Keratinocyte (primary cell): Measurements from ENCODE around the gene MVB12B. TPM values are rescaled to one million over a fixed set of nuclear protein-coding genes. Genes with fewer than 3 reads are reported as not detected.

Experiments
- DNase-seq: peaks from one replicate; pipeline ENCODE4 v3.0.0-alpha.2; 2011; ENCODE audit warnings: low read depth, missing footprints, low spot score
- FAIRE-seq: peaks from 2 replicates; lab custom pipeline; 2011; peaks lifted over from hg19 to GRCh38; lab: Jason Lieb, UNC
- H2AFZ ChIP-seq: 2 replicates; pipeline ENCODE4 v1.6.0; 2012; ENCODE audit warnings: low read length, control low read depth, inconsistent platforms; ENCODE audit not compliant: control insufficient read depth
- H3K27ac ChIP-seq: 2 replicates; pipeline ENCODE4 v1.5.1; 2011; ENCODE audit warnings: low read length; ENCODE audit not compliant: control insufficient read depth, insufficient read depth
- H3K27me3 ChIP-seq: 3 replicates; pipeline ENCODE4 v1.6.0; 2011; ENCODE audit warnings: low read length; ENCODE audit not compliant: control insufficient read depth, insufficient read depth; ENCODE audit errors: extremely low read depth
- H3K36me3 ChIP-seq, 2 experiments: 2 replicates in 1 of 2; 3 replicates in 1 of 2; pipeline ENCODE4 v1.5.1; 2011; ENCODE audit warnings: low read length in 2 of 2, mild to moderate bottlenecking in 1 of 2; ENCODE audit not compliant: control insufficient read depth in 2 of 2, insufficient read depth in 2 of 2; ENCODE audit errors: extremely low read depth in 1 of 2
- H3K4me1 ChIP-seq: 3 replicates; pipeline ENCODE4 v1.5.1; 2011; ENCODE audit warnings: low read length; ENCODE audit not compliant: control insufficient read depth, insufficient read depth; ENCODE audit errors: extremely low read depth
- H3K4me2 ChIP-seq: 3 replicates; pipeline ENCODE4 v1.6.0; 2011; ENCODE audit warnings: low read depth, low read length; ENCODE audit not compliant: control insufficient read depth, insufficient read depth; ENCODE audit errors: extremely low read depth
- H3K4me3 ChIP-seq, 3 experiments: fragments of 200-600 bp in 1 of 3; sonication (generic) in 1 of 3; 2 replicates in 2 of 3; 3 replicates in 1 of 3; pipeline ENCODE4 v1.5.1; 2011 to 2016; ENCODE audit warnings: low read length in 3 of 3, mild to moderate bottlenecking in 3 of 3, control low read depth in 2 of 3, inconsistent platforms in 1 of 3, low read depth in 1 of 3, mixed read lengths in 1 of 3, mixed run types in 1 of 3, moderate library complexity in 1 of 3; ENCODE audit not compliant: control insufficient read depth in 2 of 3, insufficient read depth in 2 of 3; ENCODE audit errors: extremely low read depth in 1 of 3
- H3K79me2 ChIP-seq: 2 replicates; pipeline ENCODE4 v1.6.0; 2012; ENCODE audit warnings: low read length; ENCODE audit not compliant: control insufficient read depth, insufficient read depth
- H3K9ac ChIP-seq: 3 replicates; pipeline ENCODE4 v1.6.0; 2011; ENCODE audit warnings: low read length; ENCODE audit not compliant: control insufficient read depth, insufficient read depth; ENCODE audit errors: extremely low read depth
- H3K9me1 ChIP-seq: 3 replicates; pipeline ENCODE4 v1.6.0; 2011; ENCODE audit warnings: low read length; ENCODE audit not compliant: control insufficient read depth, insufficient read depth; ENCODE audit errors: extremely low read depth
- H3K9me3 ChIP-seq: 2 replicates; pipeline ENCODE4 v1.5.1; 2012; ENCODE audit warnings: low read depth, low read length; ENCODE audit not compliant: control insufficient read depth
- H4K20me1 ChIP-seq: 3 replicates; pipeline ENCODE4 v1.6.0; 2011; ENCODE audit warnings: low read length; ENCODE audit not compliant: control insufficient read depth, insufficient read depth; ENCODE audit errors: extremely low read depth
- CTCF ChIP-seq, 3 experiments: IDR thresholded peaks in 1 of 3; conservative IDR thresholded peaks in 1 of 3; optimal IDR thresholded peaks in 1 of 3; 2 replicates in 2 of 3; 3 replicates in 1 of 3; pipeline versions ENCODE3 to v1.5.1; 2011; ENCODE audit warnings: low read length in 3 of 3, mild to moderate bottlenecking in 3 of 3, moderate library complexity in 2 of 3, control low read depth in 1 of 3, inconsistent platforms in 1 of 3; ENCODE audit not compliant: insufficient read depth in 2 of 3; ENCODE audit errors: extremely low read depth in 1 of 3
- EZH2 ChIP-seq: IDR thresholded peaks from one replicate; pipeline ENCODE4 v1.6.1; 2012; ENCODE audit warnings: inconsistent platforms, mild to moderate bottlenecking, low read length, moderate library complexity
- dilution Hi-C: fragments of 300-500 bp; cut with MboI; formaldehyde crosslinking; loops from one replicate; pipeline ENCODE4 v1.7.0; 2020; ENCODE audit warnings: low sequenced_read_pairs; ENCODE audit not compliant: extremely low pct_ligation_motif_present
- polyA plus RNA-seq, 5 experiments: library from polyadenylated mRNA; depleted of rRNA in 3 of 5; stranded (reverse) in 3 of 5; stranded (forward) in 1 of 5; unstranded in 1 of 5; fragments of >200 nt; gene quantifications; 1 replicate in 1 of 5; 2 replicates in 3 of 5; 3 replicates in 1 of 5; pipeline versions ENCODE4 v1.2.1 to v1.2.3, GENCODE V29; 2011 to 2012; ENCODE audit warnings: missing spikeins in 2 of 5, low read depth in 1 of 5, low replicate concordance in 1 of 5

MVB12B gene
- polyA plus RNA-seq, 1 donor (not counting 4 experiments of a cell fraction or from before 2014, with no cell fraction given), result 1.2 TPM

- Histone ChIP-seq H3K9ac (no peak overlapping the region), H3K36me3 (no peaks in the 10 kb centered on the region), H3K9me1 (no peaks in the 10 kb centered on the region), H3K9me3 (no peaks in the 10 kb centered on the region), H3K4me3 (no peak overlapping the region), H3K27me3 (no peaks in the 10 kb centered on the region), H3K4me2 (no peak overlapping the region), H3K79me2 (no peaks in the 10 kb centered on the region), H3K27ac (no peak overlapping the region), H3K4me1 (no peaks in the 10 kb centered on the region), H4K20me1 (no peaks in the 10 kb centered on the region), H2AFZ (no peak overlapping the region)
- dilution Hi-C loops, result no loop called here
- no peak for TF ChIP-seq CTCF (optimal IDR thresholded peaks at IDR 0.05 in 1 of 3, IDR thresholded peaks at IDR 0.05 in 1 of 3, conservative IDR thresholded peaks at IDR 0.05 in 1 of 3; ENCODE audit: extremely low read depth in 1 of 3, insufficient read depth in 2 of 3, low read length in 3 of 3)
- no peak for TF ChIP-seq EZH2
- DNase-seq (no peak), FAIRE-seq (no peak)
Observed at GRCh38 chr9:126404459-126404858, 77.8 kb downstream of the MVB12B start.

- Histone ChIP-seq H3K9me3 (no peaks in the 10 kb centered on the region), H4K20me1 (no peaks in the 10 kb centered on the region), H3K79me2 (no peaks in the 10 kb centered on the region), H3K27ac (no peak overlapping the region), H3K4me1 (no peaks in the 10 kb centered on the region), H3K9ac (no peak overlapping the region), H3K36me3 (no peaks in the 10 kb centered on the region), H3K4me3 (no peak overlapping the region), H3K27me3 (no peaks in the 10 kb centered on the region), H2AFZ (no peak overlapping the region), H3K9me1 (no peaks in the 10 kb centered on the region), H3K4me2 (no peak overlapping the region)
- dilution Hi-C loops, result no loop called here
- TF ChIP-seq EZH2 (no peak), CTCF (optimal IDR thresholded peaks at IDR 0.05 in 1 of 3, IDR thresholded peaks at IDR 0.05 in 1 of 3, conservative IDR thresholded peaks at IDR 0.05 in 1 of 3; ENCODE audit: extremely low read depth in 1 of 3, insufficient read depth in 2 of 3, low read length in 3 of 3) (no peak)
- no peak for FAIRE-seq
- no peak for DNase-seq
Observed at GRCh38 chr9:126406075-126406667, 79.5 kb downstream of the MVB12B start.
